IMR-90 (cell line): ENCODE data around the gene PLD2. TPM values are rescaled to one million over a fixed set of nuclear protein-coding genes. Genes with fewer than 3 reads are reported as not detected.

Source experiments
- polyA plus RNA-seq, 3 experiments: library from polyadenylated mRNA; depleted of rRNA; stranded (reverse); fragments of >200 nt; gene quantifications; 2 replicates each; pipeline ENCODE4 v1.2.3, GENCODE V29; 2012; ENCODE audit warnings: low replicate concordance in 1 of 3
- total RNA-seq: library from RNA; depleted of rRNA; stranded (reverse); fragments of >200 nt; gene quantifications from 2 replicates; pipeline ENCODE4 v1.2.3, GENCODE V29; 2012; rRNA removed

The PLD2 gene
- total and polyA plus RNA-seq, 2 of the 4 experiments (the other 2 are of a cell fraction), result 12.5 to 28.0 TPM

Other genes with a start within 250 kb of the PLD2 start
- gene GGT6, start 246.6 kb upstream of the PLD2 start, total RNA-seq, result not detected in 2 replicates
- not detected in 2 replicates for gene GGT6, start 246.6 kb upstream of the PLD2 start, polyA plus RNA-seq (2012; rRNA removed)
- gene SMTNL2, start 222.6 kb upstream of the PLD2 start, total RNA-seq, result not detected in 2 replicates
- gene SMTNL2, start 222.6 kb upstream of the PLD2 start, polyA plus RNA-seq (2012; rRNA removed), result not detected in 2 replicates
- not detected in 2 replicates for gene ALOX15, start 165.5 kb upstream of the PLD2 start, total RNA-seq
- not detected in 2 replicates for gene ALOX15, start 165.5 kb upstream of the PLD2 start, polyA plus RNA-seq (2012; rRNA removed)
- gene PELP1, start 103.0 kb upstream of the PLD2 start, total RNA-seq, result 6.3 and 9.2 TPM in 2 replicates
- gene PELP1, start 103.0 kb upstream of the PLD2 start, polyA plus RNA-seq (2012; rRNA removed), result 20.8 and 24.0 TPM in 2 replicates
- gene ARRB2, start 96.5 kb upstream of the PLD2 start, total RNA-seq, result 3.9 and 6.1 TPM in 2 replicates
- gene ARRB2, start 96.5 kb upstream of the PLD2 start, polyA plus RNA-seq (2012; rRNA removed), result 10.6 and 12.5 TPM in 2 replicates
- gene MED11, start 75.7 kb upstream of the PLD2 start, total RNA-seq, result 9.9 and 10.3 TPM in 2 replicates
- gene MED11, start 75.7 kb upstream of the PLD2 start, polyA plus RNA-seq (2012; rRNA removed), result 23.3 and 24.1 TPM in 2 replicates
- gene ZMYND15, start 67.3 kb upstream of the PLD2 start, total RNA-seq, result under 0.01 TPM in 1 of 2 replicates, not detected in the other
- gene ZMYND15, start 67.3 kb upstream of the PLD2 start, polyA plus RNA-seq (2012; rRNA removed), result 0.07 and 0.14 TPM in 2 replicates
- gene CXCL16, start 67.2 kb upstream of the PLD2 start, total RNA-seq, result 0.28 and 0.36 TPM in 2 replicates
- 1.2 and 1.6 TPM in 2 replicates for gene CXCL16, start 67.2 kb upstream of the PLD2 start, polyA plus RNA-seq (2012; rRNA removed)
- gene TM4SF5, start 35.3 kb upstream of the PLD2 start, total RNA-seq, result not detected in 2 replicates
- gene TM4SF5, start 35.3 kb upstream of the PLD2 start, polyA plus RNA-seq (2012; rRNA removed), result not detected in 2 replicates
- gene VMO1, start 20.8 kb upstream of the PLD2 start, total RNA-seq, result not detected in 2 replicates
- gene VMO1, start 20.8 kb upstream of the PLD2 start, polyA plus RNA-seq (2012; rRNA removed), result 0.14 TPM in 1 of 2 replicates, not detected in the other
- not detected in 2 replicates for gene GLTPD2, start 18.2 kb upstream of the PLD2 start, total RNA-seq
- not detected in 2 replicates for gene GLTPD2, start 18.2 kb upstream of the PLD2 start, polyA plus RNA-seq (2012; rRNA removed)
- 217 and 244 TPM in 2 replicates for gene PSMB6, start 11.0 kb upstream of the PLD2 start, total RNA-seq
- gene PSMB6, start 11.0 kb upstream of the PLD2 start, polyA plus RNA-seq (2012; rRNA removed), result 254 and 291 TPM in 2 replicates
- 12.2 and 12.8 TPM in 2 replicates for gene MINK1, start 26.2 kb downstream of the PLD2 start, total RNA-seq
- gene MINK1, start 26.2 kb downstream of the PLD2 start, polyA plus RNA-seq (2012; rRNA removed), result 40.9 and 41.3 TPM in 2 replicates
- gene C17orf107, start 92.4 kb downstream of the PLD2 start, total RNA-seq, result 0.54 and 0.56 TPM in 2 replicates
- gene C17orf107, start 92.4 kb downstream of the PLD2 start, polyA plus RNA-seq (2012; rRNA removed), result 0.82 and 1.3 TPM in 2 replicates
- under 0.01 TPM in 2 replicates for gene CHRNE, start 95.9 kb downstream of the PLD2 start, total RNA-seq
- 0.21 and 0.24 TPM in 2 replicates for gene CHRNE, start 95.9 kb downstream of the PLD2 start, polyA plus RNA-seq (2012; rRNA removed)
- gene GP1BA, start 125.1 kb downstream of the PLD2 start, total RNA-seq, result not detected in 2 replicates
- gene GP1BA, start 125.1 kb downstream of the PLD2 start, polyA plus RNA-seq (2012; rRNA removed), result not detected in 2 replicates
- 30.8 and 35.0 TPM in 2 replicates for gene SLC25A11, start 132.9 kb downstream of the PLD2 start, total RNA-seq
- gene SLC25A11, start 132.9 kb downstream of the PLD2 start, polyA plus RNA-seq (2012; rRNA removed), result 62.2 and 68.2 TPM in 2 replicates
- gene RNF167, start 133.1 kb downstream of the PLD2 start, total RNA-seq, result 13.1 and 13.3 TPM in 2 replicates
- 79.5 and 83.6 TPM in 2 replicates for gene RNF167, start 133.1 kb downstream of the PLD2 start, polyA plus RNA-seq (2012; rRNA removed)
- 348 and 432 TPM in 2 replicates for gene PFN1, start 141.4 kb downstream of the PLD2 start, total RNA-seq
- 1,671 and 2,152 TPM in 2 replicates for gene PFN1, start 141.4 kb downstream of the PLD2 start, polyA plus RNA-seq (2012; rRNA removed)
- gene ENO3, start 144.0 kb downstream of the PLD2 start, total RNA-seq, result 1.4 TPM in 2 replicates
- 4.2 and 5.1 TPM in 2 replicates for gene ENO3, start 144.0 kb downstream of the PLD2 start, polyA plus RNA-seq (2012; rRNA removed)
- gene SPAG7, start 160.7 kb downstream of the PLD2 start, total RNA-seq, result 50.2 and 52.2 TPM in 2 replicates
- gene SPAG7, start 160.7 kb downstream of the PLD2 start, polyA plus RNA-seq (2012; rRNA removed), result 108 and 115 TPM in 2 replicates
- gene CAMTA2, start 180.5 kb downstream of the PLD2 start, total RNA-seq, result 1.4 TPM in 2 replicates
- 54.7 and 59.7 TPM in 2 replicates for gene CAMTA2, start 180.5 kb downstream of the PLD2 start, polyA plus RNA-seq (2012; rRNA removed)
- under 0.01 and 0.18 TPM in 2 replicates for gene INCA1, start 190.4 kb downstream of the PLD2 start, total RNA-seq
- gene INCA1, start 190.4 kb downstream of the PLD2 start, polyA plus RNA-seq (2012; rRNA removed), result 0.51 and 0.92 TPM in 2 replicates
- 27.4 and 28.6 TPM in 2 replicates for gene KIF1C, start 190.8 kb downstream of the PLD2 start, total RNA-seq
- gene KIF1C, start 190.8 kb downstream of the PLD2 start, polyA plus RNA-seq (2012; rRNA removed), result 28.7 and 31.6 TPM in 2 replicates
- gene SLC52A1, start 228.3 kb downstream of the PLD2 start, total RNA-seq, result not detected in 2 replicates
- not detected in 2 replicates for gene SLC52A1, start 228.3 kb downstream of the PLD2 start, polyA plus RNA-seq (2012; rRNA removed)